ENCODE data around the gene ANKRD42. TPM values are rescaled to one million over a fixed set of nuclear protein-coding genes. Genes with fewer than 3 reads are reported as not detected.

Gene ANKRD42
- total RNA-seq, 1 experiment from 2014 or later: 5.4 TPM

- Histone ChIP-seq H3K36me3 (ENCODE audit: control insufficient read depth in 1 of 2, insufficient read depth in 2 of 2, low read length in 2 of 2) (no peaks in the 10 kb centered on the region; a peak in 1 of 4 replicates), H3K9ac (ENCODE audit: low read length) (no peak overlapping the region), H3K4me2 (ENCODE audit: low read length) (no peak overlapping the region), H3K27ac (ENCODE audit: low read depth, low read length) (no peak overlapping the region), H3K27me3 (ENCODE audit: insufficient read depth, low read length) (no peaks in the 10 kb centered on the region), H4K20me1 (ENCODE audit: insufficient read depth) (no peaks in the 10 kb centered on the region), H3K4me1 (ENCODE audit: control insufficient read depth in 1 of 2, insufficient read depth in 2 of 2, low read length in 2 of 2) (peaks cover 0 to 6% of the 10 kb centered on the region in 2 experiments; a peak in 1 of 4 replicates), H2AFZ (ENCODE audit: low read depth, low read length, poor library complexity, severe bottlenecking) (no peak overlapping the region), H3K9me2 (ENCODE audit: insufficient read depth) (no peaks in the 10 kb centered on the region), H3K79me2 (ENCODE audit: insufficient read depth, low read length) (no peaks in the 10 kb centered on the region), H3K9me3 (ENCODE audit: control insufficient read depth in 1 of 2, insufficient read depth in 1 of 2, low read depth in 1 of 2, low read length in 2 of 2) (no peaks in the 10 kb centered on the region), H3K4me3 (replicated peaks in 1 of 2; ENCODE audit: low read depth in 1 of 2, low read length in 2 of 2) (no peak overlapping the region)
- ATAC-seq: no peak
- TF ChIP-seq FOSL1 (IDR thresholded peaks at IDR 0.05; ENCODE audit: low read depth): no peak
- TF ChIP-seq SRF (IDR thresholded peaks at IDR 0.05; ENCODE audit: low read depth): no peak
- TF ChIP-seq SIN3A (IDR thresholded peaks at IDR 0.05; ENCODE audit: low read depth): no peak
- TF ChIP-seq RAD21 (IDR thresholded peaks at IDR 0.05; ENCODE audit: low read depth): no peak
- no peak for TF ChIP-seq ELF1 (IDR thresholded peaks at IDR 0.05; ENCODE audit: borderline replicate concordance, low read depth)
- TF ChIP-seq CEBPB (IDR thresholded peaks at IDR 0.05; ENCODE audit: low read depth): no peak
- no peak for TF ChIP-seq EZH2phosphoT487 (IDR thresholded peaks at IDR 0.05; ENCODE audit: borderline replicate concordance)
- TF ChIP-seq MAX (IDR thresholded peaks at IDR 0.05): no peak
- TF ChIP-seq POLR2AphosphoS5 (IDR thresholded peaks at IDR 0.05; ENCODE audit: low read depth, low read length): no peak
- ChIA-PET RAD21 (ENCODE audit: low non-redundant PET in 1 of 2, low total read pairs in 2 of 2, uncharacterized antibody in 2 of 2, unreplicated experiment in 2 of 2) (no interaction called here), CTCF (no interaction called here), POLR2A (no interaction called here)
- intact Hi-C loops (cut with micrococcal nuclease): loop anchor here (5.0 kb wide), 1 partner anchor 165 kb away; no protein-coding TSS in a partner anchor
- no TSS peak for BruUV-seq (replicated peaks)
- no peak for DNase-seq (ENCODE audit: low read depth, low spot score)
Observed at GRCh38 chr11:83252266-83252665, 58.8 kb downstream of the ANKRD42 start.

- Histone ChIP-seq H3K4me3 (replicated peaks in 1 of 2; ENCODE audit: low read depth in 1 of 2, low read length in 2 of 2) (no peak overlapping the region), H3K36me3 (ENCODE audit: control insufficient read depth in 1 of 2, insufficient read depth in 2 of 2, low read length in 2 of 2) (no peaks in the 10 kb centered on the region; a peak in 2 of 4 replicates), H3K9me2 (ENCODE audit: insufficient read depth) (no peaks in the 10 kb centered on the region), H3K9me3 (ENCODE audit: control insufficient read depth in 1 of 2, insufficient read depth in 1 of 2, low read depth in 1 of 2, low read length in 2 of 2) (no peaks in the 10 kb centered on the region), H2AFZ (ENCODE audit: low read depth, low read length, poor library complexity, severe bottlenecking) (no peak overlapping the region), H3K79me2 (ENCODE audit: insufficient read depth, low read length) (no peaks in the 10 kb centered on the region), H4K20me1 (ENCODE audit: insufficient read depth) (no peaks in the 10 kb centered on the region), H3K27me3 (ENCODE audit: insufficient read depth, low read length) (no peaks in the 10 kb centered on the region), H3K4me2 (ENCODE audit: low read length) (no peak overlapping the region), H3K4me1 (ENCODE audit: control insufficient read depth in 1 of 2, insufficient read depth in 2 of 2, low read length in 2 of 2) (peaks cover 1 to 11% of the 10 kb centered on the region in 2 experiments; a peak in 2 of 4 replicates), H3K27ac (ENCODE audit: low read depth, low read length) (no peak overlapping the region), H3K9ac (ENCODE audit: low read length) (no peak overlapping the region)
- ATAC-seq: no peak
- POLR2A ChIA-PET: no interaction called here
- RAD21 ChIA-PET (ENCODE audit: low non-redundant PET in 1 of 2, low total read pairs in 2 of 2, uncharacterized antibody in 2 of 2, unreplicated experiment in 2 of 2): no interaction called here
- intact Hi-C loops (cut with micrococcal nuclease): loop anchor here (5.0 kb wide), 1 partner anchor 166 kb away; no protein-coding TSS in a partner anchor
- no peak for TF ChIP-seq EGR1 (IDR thresholded peaks at IDR 0.05; ENCODE audit: low read depth)
- TF ChIP-seq CBX3 (IDR thresholded peaks at IDR 0.05; ENCODE audit: low read depth): no peak
- no peak for TF ChIP-seq YY1 (IDR thresholded peaks at IDR 0.05; ENCODE audit: extremely low read depth, insufficient replicate concordance, low read depth, low read length)
- CTCF ChIA-PET: no interaction called here
- BruUV-seq (replicated peaks): no TSS peak
- DNase-seq (ENCODE audit: low read depth, low spot score): no peak
Observed at GRCh38 chr11:83252941-83253340, 59.4 kb downstream of the ANKRD42 start.

All from HCT116 (cell line).